H1 (cell line): ENCODE results near the gene RASAL2. TPM values are rescaled to one million over a fixed set of nuclear protein-coding genes. Genes with fewer than 3 reads are reported as not detected.
"Not testable (repeated sequence)": the region's sequence is repeated elsewhere in the genome, so short reads cannot be mapped to it uniquely, and the experiment has no call there.

Experiments
- CTCF ChIA-PET: fragments of 300-600 bp; sonication (Branson Sonifier 250); formaldehyde crosslinking; loops from one replicate; lab custom pipeline; 2021; ENCODE audit not compliant: partially characterized antibody; lab: Charles Lee
- POLR2A ChIA-PET: fragments of 300-600 bp; sonication (Branson Sonifier 250); formaldehyde crosslinking; loops from one replicate; lab custom pipeline; 2021; ENCODE audit warnings: inconsistent platforms; ENCODE audit not compliant: partially characterized antibody; lab: Charles Lee
- DNase-seq, 2 experiments: peaks; one replicate each; pipeline versions ENCODE4 v3.0.0 to v3.0.0-alpha.2; 2010 to 2022; ENCODE audit warnings: low spot score in 2 of 2, low read depth in 1 of 2, mixed read lengths in 1 of 2
- FAIRE-seq: peaks from 2 replicates; lab custom pipeline; 2011; peaks lifted over from hg19 to GRCh38; lab: Jason Lieb, UNC
- H2AFZ ChIP-seq: 2 replicates; pipeline ENCODE4 v1.8.1; 2012; ENCODE audit warnings: low read length, inconsistent platforms
- H2AK5ac ChIP-seq: 2 replicates; pipeline ENCODE4 v1.6.1; 2013; ENCODE audit warnings: low read depth, low read length
- H2BK120ac ChIP-seq: replicated peaks from 2 replicates; pipeline ENCODE3; 2013; ENCODE audit warnings: low read depth, low read length, inconsistent platforms
- H2BK12ac ChIP-seq: 2 replicates; pipeline ENCODE4 v1.6.1; 2013; ENCODE audit warnings: low read depth, low read length
- H2BK15ac ChIP-seq: 2 replicates; pipeline ENCODE4 v1.6.1; 2013; ENCODE audit warnings: low read length
- H2BK20ac ChIP-seq: 2 replicates; pipeline ENCODE4 v1.6.1; 2013; ENCODE audit warnings: low read length
- H2BK5ac ChIP-seq: 2 replicates; pipeline ENCODE4 v1.6.1; 2013; ENCODE audit warnings: low read depth, low read length
- H3K14ac ChIP-seq: 2 replicates; pipeline ENCODE4 v1.6.1; 2013; ENCODE audit warnings: inconsistent platforms; ENCODE audit not compliant: insufficient read length
- H3K18ac ChIP-seq: 2 replicates; pipeline ENCODE4 v1.6.1; 2013; ENCODE audit warnings: low read length; ENCODE audit errors: extremely low read depth
- H3K23ac ChIP-seq: 2 replicates; pipeline ENCODE4 v1.6.1; 2013; ENCODE audit warnings: inconsistent platforms; ENCODE audit not compliant: insufficient read length
- H3K23me2 ChIP-seq: 2 replicates; pipeline ENCODE4 v1.6.1; 2013; ENCODE audit warnings: low read depth, low read length
- H3K27ac ChIP-seq: 2 replicates; pipeline ENCODE4 v1.6.1; 2011; ENCODE audit warnings: low read depth, low read length, inconsistent platforms
- H3K27me3 ChIP-seq, 4 experiments: replicated peaks in 1 of 4; 1 replicate in 1 of 4; 2 replicates in 3 of 4; pipeline versions ENCODE4 v1.6.1 to v1.8.1; 2011 to 2013; ENCODE audit warnings: low read length in 3 of 4, mild to moderate bottlenecking in 3 of 4, inconsistent platforms in 2 of 4, mixed read lengths in 2 of 4, moderate library complexity in 1 of 4; ENCODE audit not compliant: control insufficient read depth in 3 of 4, insufficient read depth in 3 of 4; ENCODE audit errors: extremely low read depth in 1 of 4
- H3K36me3 ChIP-seq, 4 experiments: 2 replicates each; pipeline versions ENCODE4 v1.6.1 to v1.8.1; 2011 to 2013; ENCODE audit warnings: mild to moderate bottlenecking in 4 of 4, low read length in 3 of 4, moderate library complexity in 2 of 4, control low read depth in 1 of 4, inconsistent platforms in 1 of 4; ENCODE audit not compliant: insufficient read depth in 4 of 4, control insufficient read depth in 2 of 4
- H3K4ac ChIP-seq: replicated peaks from 2 replicates; pipeline ENCODE3; 2013; ENCODE audit warnings: low read length, low read depth, mixed read lengths, inconsistent platforms; ENCODE audit not compliant: insufficient read length
- H3K4me1 ChIP-seq, 4 experiments: replicated peaks in 1 of 4; 1 replicate in 1 of 4; 2 replicates in 3 of 4; pipeline versions ENCODE4 v1.6.1 to v1.8.1; 2011 to 2013; ENCODE audit warnings: low read length in 3 of 4, inconsistent platforms in 2 of 4, mixed read lengths in 1 of 4; ENCODE audit not compliant: insufficient read depth in 4 of 4, control insufficient read depth in 3 of 4
- H3K4me2 ChIP-seq, 2 experiments: 2 replicates each; pipeline versions ENCODE4 v1.6.1 to v1.8.1; 2011 to 2013; ENCODE audit warnings: low read depth in 2 of 2, low read length in 2 of 2, control low read depth in 1 of 2, inconsistent platforms in 1 of 2, mild to moderate bottlenecking in 1 of 2; ENCODE audit not compliant: insufficient read depth in 1 of 2
- H3K4me3 ChIP-seq, 4 experiments: fragments of 200-600, 300-600 bp in 1 of 4; sonication (generic), shearing (Covaris generic), sonication (Bioruptor Twin) in 1 of 4; 2 replicates each; pipeline versions ENCODE4 v1.5.1 to v1.8.1; 2011 to 2016; ENCODE audit warnings: low read length in 4 of 4, low read depth in 3 of 4, control low read depth in 2 of 4, inconsistent platforms in 2 of 4, mild to moderate bottlenecking in 2 of 4, mixed read lengths in 1 of 4, moderate library complexity in 1 of 4; ENCODE audit not compliant: insufficient read depth in 2 of 4; ENCODE audit errors: extremely low read depth in 1 of 4
- H3K56ac ChIP-seq: replicated peaks from 2 replicates; pipeline ENCODE3; 2013; ENCODE audit warnings: low read depth, mild to moderate bottlenecking, mixed read lengths, low read length, inconsistent platforms; ENCODE audit not compliant: insufficient read length
- H3K79me1 ChIP-seq: 2 replicates; pipeline ENCODE4 v1.6.1; 2013; ENCODE audit warnings: low read depth, low read length, control low read depth
- H3K79me2 ChIP-seq, 2 experiments: 2 replicates each; pipeline versions ENCODE4 v1.6.1 to v1.8.1; 2012 to 2013; ENCODE audit warnings: low read length in 2 of 2, mild to moderate bottlenecking in 2 of 2, inconsistent platforms in 1 of 2; ENCODE audit not compliant: insufficient read depth in 2 of 2, control insufficient read depth in 1 of 2
- H3K9ac ChIP-seq, 4 experiments: replicated peaks in 1 of 4; 1 replicate in 1 of 4; 2 replicates in 3 of 4; pipeline versions ENCODE4 v1.6.1 to v1.8.1; 2011 to 2013; ENCODE audit warnings: low read depth in 3 of 4, low read length in 3 of 4, control low read depth in 2 of 4, mild to moderate bottlenecking in 2 of 4, moderate library complexity in 2 of 4, inconsistent platforms in 1 of 4; ENCODE audit errors: extremely low read depth in 1 of 4
- H3K9me3 ChIP-seq, 2 experiments: 2 replicates each; pipeline versions ENCODE4 v1.6.1 to v1.8.1; 2012 to 2013; ENCODE audit warnings: mild to moderate bottlenecking in 2 of 2, moderate library complexity in 2 of 2, control low read depth in 1 of 2, inconsistent platforms in 1 of 2, low read depth in 1 of 2, low read length in 1 of 2, mixed read lengths in 1 of 2; ENCODE audit not compliant: insufficient read depth in 2 of 2
- H4K20me1 ChIP-seq, 2 experiments: replicated peaks in 1 of 2; 2 replicates each; pipeline versions ENCODE3 to v1.8.1; 2011 to 2013; ENCODE audit warnings: inconsistent platforms in 2 of 2, low read length in 2 of 2, mild to moderate bottlenecking in 1 of 2; ENCODE audit not compliant: insufficient read depth in 2 of 2, control insufficient read depth in 1 of 2
- H4K5ac ChIP-seq: 2 replicates; pipeline ENCODE4 v1.6.1; 2013; ENCODE audit warnings: low read length, low read depth, mixed read lengths, inconsistent platforms; ENCODE audit not compliant: insufficient read length
- H4K8ac ChIP-seq: 2 replicates; pipeline ENCODE4 v1.8.0; 2013; ENCODE audit warnings: mild to moderate bottlenecking, moderate library complexity, low read length, inconsistent platforms; ENCODE audit not compliant: insufficient read depth; ENCODE audit errors: extremely low read depth
- H4K91ac ChIP-seq: replicated peaks from 2 replicates; pipeline ENCODE3; 2013; ENCODE audit warnings: low read length, mixed read lengths, inconsistent platforms; ENCODE audit not compliant: insufficient read length
- RAD21 ChIP-seq, 2 experiments: IDR thresholded peaks in 1 of 2; conservative IDR thresholded peaks in 1 of 2; 2 replicates each; pipeline ENCODE4 v1.6.1; 2011; ENCODE audit warnings: low read depth in 2 of 2, low read length in 2 of 2, improper control_type of control experiment in 1 of 2, inconsistent platforms in 1 of 2, mild to moderate bottlenecking in 1 of 2, moderate library complexity in 1 of 2
- WGBS, 2 experiments: shearing (Covaris generic) in 1 of 2; methylation state at CpG; one replicate each; pipeline versions ENCODE4 v1.1.6 to v1.1.7; 2013 to 2015; ENCODE audit warnings: low lambda C conversion rate in 2 of 2, mixed read lengths in 2 of 2, inconsistent platforms in 1 of 2, low coverage in 1 of 2, missing lambda C conversion rate in 1 of 2; ENCODE audit not compliant: insufficient replicate concordance in 2 of 2, insufficient coverage in 1 of 2, insufficient read length in 1 of 2; ENCODE audit errors: extremely low coverage in 1 of 2, missing lambda C conversion rate in 1 of 2; 5-methylcytosine and 5-hydroxymethylcytosine counted together
- polyA plus RNA-seq, 7 experiments: library from polyadenylated mRNA; depleted of rRNA in 3 of 7; stranded (reverse) in 5 of 7; unstranded in 2 of 7; fragments of >200 nt in 5 of 7; fragments of 200-250 nt in 2 of 7; gene quantifications; 1 replicate in 5 of 7; 2 replicates in 1 of 7; 4 replicates in 1 of 7; pipeline versions ENCODE4 v1.2.1 to v1.2.3, GENCODE V29; 2011 to 2013; ENCODE audit warnings: missing spikeins in 2 of 7, mixed read lengths in 2 of 7
- total RNA-seq: library from RNA; stranded (reverse); fragmentation: NEBNext Ultra II Directional; extraction: Animal tissue kit (Norgen Biotek cat#: 25700); gene quantifications from 2 replicates; pipeline ENCODE4 v1.2.1, GENCODE V29; 2021

RASAL2 gene
- total and polyA plus RNA-seq, 2 of the 8 experiments (the other 6 are each of a cell fraction or from before 2014, with no cell fraction given) = 15.9 to 32.5 TPM

DNA sequence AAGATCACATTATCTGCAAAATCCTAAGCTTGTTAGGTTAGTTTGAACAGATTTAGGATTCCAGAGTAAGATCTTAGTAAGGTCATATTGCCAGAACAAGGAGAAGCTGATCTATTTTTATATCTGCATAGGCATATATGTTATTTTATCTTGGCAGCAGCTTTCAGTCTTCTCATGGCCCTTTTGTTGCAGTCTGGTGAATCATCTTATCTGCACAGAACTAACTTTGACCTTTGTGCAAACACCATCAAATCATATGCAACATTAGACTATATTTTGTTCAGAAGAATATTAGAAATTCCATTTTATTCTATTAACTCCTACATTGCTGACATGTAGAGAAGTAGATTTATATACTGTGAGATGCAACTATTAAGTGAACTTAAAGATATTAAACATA lies 295.5 kb downstream of the RASAL2 start (continued):
- TF ChIP-seq RAD21 (IDR thresholded peaks at IDR 0.05 in 1 of 2, conservative IDR thresholded peaks at IDR 0.05 in 1 of 2; ENCODE audit: low read depth in 2 of 2, low read length in 2 of 2) = no peak
- TF ChIP-seq, all 59 proteins: peak for 0

DNA sequence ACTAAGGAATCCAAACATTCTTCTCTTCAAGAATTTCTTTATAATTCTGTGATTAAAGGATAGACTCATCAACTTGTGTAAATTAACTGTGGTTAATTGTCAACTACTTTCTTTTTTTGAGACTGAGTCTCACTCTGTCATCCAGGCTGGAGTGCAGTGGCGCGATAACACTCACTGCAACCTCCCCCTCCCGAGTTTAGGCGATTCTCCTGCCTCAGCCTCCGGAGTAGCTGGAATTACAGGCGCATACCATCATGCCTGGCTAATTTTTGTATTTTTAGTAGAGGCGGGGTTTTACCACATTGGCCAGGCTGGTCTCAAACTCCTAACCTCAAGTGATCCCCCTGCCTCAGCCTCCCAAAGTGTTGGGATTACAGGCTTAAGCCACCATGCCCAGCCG lies 296.4 kb downstream of the RASAL2 start:
- H2AFZ ChIP-seq, FAIRE-seq, H3K4me2 ChIP-seq, H3K27me3 ChIP-seq, H4K91ac ChIP-seq, H3K36me3 ChIP-seq, H4K20me1 ChIP-seq, H3K4me1 ChIP-seq, H2BK120ac ChIP-seq, H3K4ac ChIP-seq, H3K18ac ChIP-seq, H2AK5ac ChIP-seq, H3K79me2 ChIP-seq, H2BK15ac ChIP-seq, H3K56ac ChIP-seq, H3K79me1 ChIP-seq, H2BK5ac ChIP-seq, H3K27ac ChIP-seq, H3K14ac ChIP-seq, DNase-seq, H3K4me3 ChIP-seq, H2BK12ac ChIP-seq, H4K8ac ChIP-seq, H3K9ac ChIP-seq, H3K23ac ChIP-seq, H4K5ac ChIP-seq, H3K9me3 ChIP-seq, H3K23me2 ChIP-seq, H2BK20ac ChIP-seq: not testable (repeated sequence)
- POLR2A ChIA-PET = interaction anchor here (1.0 kb wide), 1 partner anchor 54 kb away, joined by 3 read pairs; no protein-coding TSS in a partner anchor
- CTCF ChIA-PET = interaction anchor here (1.3 to 4.4 kb wide), 4 partner anchors 9 to 111 kb away, joined by 3 to 18 read pairs (median 8); no protein-coding TSS in a partner anchor
- 84% methylated on average over 8 of the region's 8 CpGs; no CpG with 5 or more reads in 1 of the 2 experiments for WGBS, 2 experiments
